H1 (cell line): ENCODE measurements around the gene TAS2R40.

Source experiments
- CTCF ChIP-seq, 3 experiments: IDR thresholded peaks; 1 replicate in 2 of 3; 2 replicates in 1 of 3; pipeline versions ENCODE4 v1.5.1 to v1.6.1; 2011; ENCODE audit warnings: low read length in 3 of 3, mild to moderate bottlenecking in 3 of 3, inconsistent platforms in 2 of 3, low read depth in 1 of 3, moderate library complexity in 1 of 3; ENCODE audit not compliant: insufficient read depth in 1 of 3; ENCODE audit errors: control extremely low read depth in 1 of 3
- EZH2 ChIP-seq: fragments of 200-600 bp; sonication (generic); IDR thresholded peaks from 2 replicates; pipeline ENCODE4 v1.7.1; 2012; ENCODE audit warnings: low read depth, mild to moderate bottlenecking, moderate library complexity, low read length, inconsistent platforms; ENCODE audit not compliant: severe bottlenecking
- POLR2AphosphoS5 ChIP-seq: IDR thresholded peaks from 2 replicates; pipeline ENCODE4 v1.6.1; 2011; ENCODE audit warnings: low read depth, low read length
- TAF1 ChIP-seq: IDR thresholded peaks from 2 replicates; pipeline ENCODE4 v1.6.1; 2011; ENCODE audit warnings: mild to moderate bottlenecking, low read depth, low read length
- YY1 ChIP-seq: IDR thresholded peaks from 2 replicates; pipeline ENCODE4 v1.6.1; 2011; ENCODE audit warnings: low read depth, mild to moderate bottlenecking, low read length

- TF ChIP-seq TAF1 (no peak), EZH2 (no peak), YY1 (peak; percentile 33; the same call in 1 of the 2 replicates), CTCF (IDR thresholded peaks at IDR 0.05; ENCODE audit: control extremely low read depth in 1 of 3, insufficient read depth in 1 of 3, low read depth in 1 of 3, low read length in 3 of 3) (peak in 2 of 3 experiments; percentile 99 to 100; a peak in 3 of 4 replicates), POLR2AphosphoS5 (no peak)
Measured at GRCh38 chr7:143214789-143215679, 6.8 kb upstream of the TAS2R40 start.
